Kidney capillary endothelial cell (primary cell): ENCODE data around the gene ODF2.
"Not testable (repeated sequence)": the region's sequence is repeated elsewhere in the genome, so short reads cannot be mapped to it uniquely, and the experiment has no call there.

Experiments
- DNase-seq: peaks from one replicate; pipeline ENCODE4 v3.0.0-alpha.2; 2018; ENCODE audit warnings: low spot score

ODF2 gene

GRCh38 chr9:128484686-128485413, 29.0 kb downstream of the ODF2 start:
- DNase-seq, result no peak

DNA sequence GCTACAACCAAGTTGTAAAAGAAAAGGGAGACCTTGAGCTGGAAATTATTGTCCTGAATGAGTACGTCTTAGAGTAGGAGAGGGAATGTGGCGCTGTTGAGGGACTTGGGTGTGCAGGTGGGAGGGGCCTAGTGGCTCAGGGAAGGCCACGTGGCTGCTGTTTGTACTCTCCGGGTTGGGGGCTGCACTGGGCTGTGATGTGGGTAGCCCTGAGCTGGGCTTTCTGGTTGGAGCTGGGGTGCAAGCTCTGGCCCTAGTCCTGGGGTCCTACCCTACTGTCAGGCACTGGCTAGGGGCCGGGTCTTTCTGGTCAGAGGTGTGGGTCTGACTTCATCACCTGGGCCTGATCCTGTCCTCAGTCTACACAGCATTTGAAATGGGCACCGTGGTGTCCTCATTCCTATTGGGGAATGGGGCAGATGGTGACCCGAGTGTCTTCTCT, 29.6 kb downstream of the ODF2 start:
- no peak for DNase-seq

DNA sequence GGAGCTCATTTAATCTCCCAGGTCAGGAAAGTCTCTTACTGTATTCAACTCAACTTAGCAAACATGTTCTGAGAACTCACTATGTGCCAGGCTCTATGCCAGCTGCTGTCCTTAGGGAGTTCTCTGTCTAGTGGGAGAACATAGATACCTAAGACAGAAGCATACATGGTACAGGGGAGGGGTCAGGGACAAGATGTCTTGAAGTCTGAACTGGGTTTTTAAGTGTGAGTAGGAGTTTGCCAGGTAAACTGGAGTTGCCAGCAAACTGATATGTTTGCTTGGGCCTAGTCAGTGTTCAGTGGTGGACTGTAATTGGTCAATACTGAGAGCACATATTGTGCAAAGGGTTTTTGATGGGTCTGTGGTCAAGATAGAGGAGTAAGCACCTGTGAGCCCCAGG, 30.4 kb downstream of the ODF2 start:
- DNase-seq, result no peak

DNA sequence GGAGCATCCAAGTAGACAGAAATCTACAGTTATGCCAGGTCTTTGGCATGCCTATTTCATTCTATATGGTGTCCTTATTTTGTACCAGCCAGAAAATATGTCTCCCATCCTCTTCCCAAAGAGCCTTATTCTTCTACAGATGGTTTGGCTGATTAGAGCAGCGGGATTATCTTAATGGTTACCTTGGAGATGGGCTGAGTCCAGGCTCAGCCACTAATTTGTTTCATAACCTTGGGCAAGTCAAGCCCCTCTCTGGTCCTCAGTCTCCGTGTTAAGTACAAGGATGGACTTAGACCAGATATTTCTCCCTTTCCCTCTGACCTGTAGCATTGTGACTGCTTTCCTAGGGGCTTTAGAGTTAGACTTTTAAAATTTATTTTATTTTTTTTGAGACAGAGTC, 37.6 kb downstream of the ODF2 start:
- no peak for DNase-seq

DNA sequence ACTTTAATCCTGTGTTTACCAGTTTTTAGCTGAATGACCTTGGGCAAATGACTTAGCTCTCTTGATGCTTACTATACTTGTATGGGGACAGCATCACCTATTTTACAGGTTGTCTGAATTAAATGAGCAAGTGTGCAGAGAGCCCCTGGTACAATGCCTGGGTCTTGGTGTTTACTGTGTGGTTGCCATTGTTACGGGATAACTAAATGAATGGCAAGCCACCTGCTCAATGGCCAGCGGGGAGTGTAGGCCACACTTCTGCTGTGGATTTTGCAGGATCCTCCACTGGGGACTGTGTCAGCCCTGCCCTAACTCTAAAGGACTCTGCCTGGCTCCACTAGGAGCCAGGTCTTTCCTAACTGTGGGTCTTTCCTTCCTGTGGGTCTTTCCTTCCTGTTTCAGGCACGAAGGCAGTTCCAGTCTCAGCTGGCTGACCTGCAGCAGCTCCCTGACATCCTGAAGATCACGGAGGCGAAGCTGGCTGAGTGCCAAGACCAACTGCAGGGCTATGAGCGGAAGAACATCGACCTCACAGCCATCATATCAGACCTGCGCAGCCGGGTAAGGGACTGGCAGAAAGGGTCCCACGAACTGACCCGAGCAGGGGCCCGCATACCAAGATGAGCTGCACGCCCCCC, 38.4 kb downstream of the ODF2 start:
- DNase-seq, result peak; percentile 97

DNA sequence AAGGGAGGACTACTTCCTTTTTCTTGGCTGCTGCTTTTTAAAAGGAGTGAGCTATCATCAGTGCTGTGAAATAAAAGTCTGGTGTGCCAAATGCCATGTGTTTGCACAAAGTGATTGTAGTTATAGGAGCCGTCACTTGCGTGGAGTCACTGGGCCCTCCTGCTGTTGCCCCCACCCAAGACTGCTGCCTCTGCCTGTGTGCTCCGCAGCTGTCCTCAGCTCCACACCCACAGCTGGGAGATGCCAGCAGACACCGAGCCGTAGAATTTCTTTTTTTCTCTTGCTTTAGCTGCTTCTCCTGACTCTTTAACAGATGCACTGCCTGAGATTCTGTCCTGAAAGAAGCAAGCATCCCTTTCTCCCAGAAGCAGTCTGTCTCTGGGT, 38.9 kb downstream of the ODF2 start:
- no peak for DNase-seq

DNA sequence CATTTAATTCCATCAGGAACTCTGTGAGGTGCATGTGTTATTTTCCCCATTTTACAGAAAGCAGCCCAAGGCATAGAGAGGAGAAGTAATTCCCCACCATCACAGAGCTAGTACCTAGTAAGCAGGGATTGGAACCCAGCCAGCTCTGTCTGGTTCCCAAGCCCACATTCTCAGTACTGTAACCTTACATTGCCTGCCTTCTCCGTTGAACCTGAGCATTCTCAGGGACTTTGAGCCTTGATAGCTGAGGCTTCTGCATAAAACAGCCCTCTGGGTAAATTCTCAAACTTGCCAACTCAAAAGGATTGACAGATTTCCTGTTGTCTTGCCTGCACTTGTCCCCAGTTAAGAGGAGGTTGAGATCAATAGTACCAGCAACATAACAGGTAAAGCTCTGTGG, 39.5 kb downstream of the ODF2 start:
- DNase-seq, result no peak

DNA sequence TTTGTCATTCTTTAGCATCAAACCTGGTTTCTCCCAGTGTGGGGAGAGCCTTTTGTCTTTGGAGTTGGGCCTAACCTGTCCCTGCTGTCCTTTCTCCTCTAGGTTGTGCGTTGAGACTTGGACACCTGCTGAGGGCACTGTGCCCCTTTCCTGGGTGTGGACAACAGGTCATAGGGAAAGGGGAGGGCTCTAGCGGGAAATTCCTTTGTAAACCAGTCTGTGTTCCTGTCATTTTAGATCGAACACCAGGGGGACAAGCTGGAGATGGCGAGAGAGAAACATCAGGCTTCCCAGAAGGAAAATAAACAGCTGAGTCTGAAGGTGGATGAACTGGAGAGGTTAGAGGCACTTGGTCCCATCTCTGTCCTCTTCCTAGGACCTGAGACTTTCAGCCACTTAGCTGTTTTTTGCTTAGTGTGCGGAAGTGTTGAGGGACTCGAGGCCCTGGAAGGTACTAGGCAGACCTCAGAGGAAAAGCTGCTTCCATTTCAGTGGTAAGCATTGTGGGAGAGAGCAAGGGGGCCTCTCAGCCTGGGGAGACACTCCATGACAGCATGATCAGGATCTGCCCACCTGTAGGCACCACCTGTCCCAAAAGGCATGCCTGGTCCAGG, 40.1 kb downstream of the ODF2 start:
- no peak for DNase-seq

DNA sequence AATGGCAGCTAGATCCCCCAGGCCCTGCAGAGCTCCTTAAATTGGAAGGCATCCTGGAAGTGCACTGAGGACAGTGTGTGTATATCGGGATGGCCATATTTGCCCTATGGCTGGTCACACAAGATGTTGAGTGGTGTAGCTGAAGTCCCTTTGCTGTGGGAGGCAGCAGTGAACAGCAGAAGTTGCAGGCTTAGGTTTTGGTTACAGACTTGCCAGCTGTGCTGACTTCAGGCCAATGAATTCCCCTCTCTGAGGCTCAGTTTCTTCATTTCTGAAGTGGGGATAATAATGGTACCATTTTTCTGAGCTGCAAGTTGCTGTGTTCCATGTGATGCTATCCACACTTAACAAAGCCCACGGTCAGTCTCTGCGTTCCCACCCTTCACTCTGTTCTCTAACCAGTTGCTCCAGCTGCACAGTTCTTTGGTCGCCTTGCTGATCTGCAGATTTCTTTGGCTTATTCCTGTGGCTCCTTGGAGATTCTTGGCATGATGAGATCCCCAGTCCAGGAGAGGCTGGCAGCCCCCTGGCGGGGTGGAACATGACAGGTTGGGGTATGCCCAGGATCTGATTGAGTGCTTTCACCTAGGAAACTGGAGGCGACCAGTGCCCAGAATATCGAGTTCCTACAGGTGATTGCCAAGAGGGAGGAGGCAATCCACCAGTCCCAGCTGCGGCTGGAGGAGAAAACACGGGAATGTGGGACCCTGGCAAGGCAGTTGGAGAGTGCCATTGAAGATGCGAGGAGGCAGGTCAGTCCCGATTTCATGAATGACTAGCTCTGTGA, 42.2 kb downstream of the ODF2 start:
- no peak for DNase-seq

DNA sequence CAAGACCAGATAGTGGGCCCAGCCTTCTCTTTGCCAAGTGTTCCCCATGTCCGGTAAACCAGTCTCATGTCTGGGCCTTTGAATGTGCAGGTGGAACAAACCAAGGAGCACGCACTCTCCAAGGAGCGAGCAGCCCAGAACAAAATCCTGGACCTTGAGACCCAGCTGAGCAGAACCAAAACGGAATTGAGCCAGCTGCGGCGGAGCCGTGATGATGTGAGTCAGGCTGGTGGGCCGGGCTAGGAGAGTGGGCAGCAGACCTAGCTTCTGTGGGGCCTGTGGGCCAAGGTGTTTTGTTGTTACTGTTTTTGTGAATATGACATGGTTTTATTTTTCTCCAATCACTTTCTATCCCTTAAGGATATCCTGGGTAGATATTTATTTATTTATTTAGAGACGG, 43.1 kb downstream of the ODF2 start:
- no peak for DNase-seq

DNA sequence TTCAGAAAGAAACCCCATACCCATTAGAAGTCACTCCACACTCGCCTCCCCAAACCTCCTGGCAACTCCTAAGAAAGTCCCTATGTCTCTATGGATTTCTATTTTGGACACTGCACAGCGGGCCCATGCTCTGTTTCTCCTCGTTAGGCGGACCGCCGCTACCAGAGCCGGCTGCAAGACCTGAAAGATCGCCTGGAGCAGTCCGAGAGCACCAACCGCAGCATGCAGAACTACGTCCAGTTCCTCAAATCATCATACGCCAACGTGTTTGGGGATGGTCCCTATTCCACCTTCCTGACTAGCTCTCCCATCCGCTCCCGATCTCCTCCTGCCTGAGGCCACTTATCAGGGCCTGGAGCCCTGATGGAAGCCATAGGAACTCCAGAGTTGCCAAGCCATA, 44.1 kb downstream of the ODF2 start:
- DNase-seq, result no peak

GRCh38 chr9:128503415-128503825, 47.6 kb downstream of the ODF2 start:
- not testable (repeated sequence) for DNase-seq

DNA sequence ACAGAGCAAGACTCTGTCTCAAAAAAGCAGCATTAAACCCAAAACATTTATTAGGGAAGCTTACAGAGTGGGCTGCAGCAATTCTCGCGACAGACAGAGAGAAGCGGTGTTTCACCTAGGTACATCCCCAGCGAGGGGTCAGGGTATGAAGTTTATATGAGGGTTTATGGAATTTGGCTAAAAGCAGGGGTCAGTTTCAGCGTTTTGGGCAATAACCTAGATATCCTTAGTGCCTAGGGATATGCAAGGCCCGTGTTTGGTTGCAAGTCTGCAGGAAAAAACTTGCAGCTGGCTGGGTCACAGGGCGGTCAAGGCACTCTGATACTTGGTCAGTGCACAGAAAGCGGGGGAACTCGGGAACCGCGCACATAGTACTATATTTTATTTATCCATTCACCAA, 48.1 kb downstream of the ODF2 start:
- peak; percentile 21 for DNase-seq

GRCh38 chr9:128504485-128505413, 48.9 kb downstream of the ODF2 start, which contains the start of gene GLE1:
GLE1 (plus strand) TSS chr9:128504719; CDS start chr9:128504806, 87 bp downstream.
- DNase-seq, result peak; percentile 88

- DNase-seq, result peak; percentile 24
These were observed 49.6 kb downstream of the ODF2 start for GRCh38 chr9:128505414-128505765.

- DNase-seq, result not testable (repeated sequence)
These were observed 50.1 kb downstream of the ODF2 start for GRCh38 chr9:128505906-128506305.

GRCh38 chr9:128512820-128513219, 57.0 kb downstream of the ODF2 start:
- DNase-seq, result no peak

- no peak for DNase-seq
These were observed 66.2 kb downstream of the ODF2 start for GRCh38 chr9:128521956-128522355.

- peak; percentile 42 for DNase-seq
These were observed 67.6 kb downstream of the ODF2 start for GRCh38 chr9:128523199-128523925.

DNA sequence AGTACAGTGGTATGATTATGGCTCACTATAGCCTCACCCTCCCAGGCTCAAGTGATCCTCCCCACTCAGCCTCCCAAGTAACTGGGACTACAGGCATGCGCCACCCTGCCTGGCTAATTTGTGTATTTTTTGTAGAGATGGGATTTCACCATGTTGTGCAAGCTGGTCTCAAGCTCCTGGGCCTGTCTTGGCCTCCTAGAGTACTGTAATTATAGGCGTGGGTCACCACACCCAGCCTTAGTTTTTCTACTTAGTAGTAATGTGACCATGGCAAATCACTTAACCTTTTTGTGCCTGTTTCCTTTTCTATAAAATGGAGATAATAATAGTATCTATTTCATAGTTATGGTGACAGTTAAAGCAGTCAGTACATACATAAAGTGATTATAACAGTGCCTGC, 70.9 kb downstream of the ODF2 start:
- no peak for DNase-seq
